Hepatocyte (in vitro differentiated cells): Measurements from ENCODE around the gene AGBL1. TPM values are rescaled to one million over a fixed set of nuclear protein-coding genes. Genes with fewer than 3 reads are reported as not detected.

ENCODE experiments used
- DNase-seq: peaks from one replicate; pipeline ENCODE4 v3.0.0-alpha.2; 2016; ENCODE audit warnings: low spot score
- H2AFZ ChIP-seq: fragments of 200-600 bp; sonication (generic); 2 replicates; pipeline ENCODE4 v1.6.0; 2016; ENCODE audit warnings: antibody characterized with exemption, mild to moderate bottlenecking
- H3K27ac ChIP-seq: fragments of 200-600 bp; sonication (generic); 2 replicates; pipeline ENCODE4 v1.5.1; 2016; ENCODE audit warnings: mild to moderate bottlenecking
- H3K27me3 ChIP-seq: fragments of 200-600 bp; sonication (generic); 2 replicates; pipeline ENCODE4 v1.6.1; 2016
- H3K36me3 ChIP-seq: fragments of 200-600 bp; sonication (generic); replicated peaks from 2 replicates; pipeline ENCODE4 v1.5.1; 2016; ENCODE audit warnings: low read depth; ENCODE audit not compliant: insufficient read depth
- H3K4me1 ChIP-seq: fragments of 200-600 bp; sonication (generic); 2 replicates; pipeline ENCODE4 v1.5.1; 2016; ENCODE audit warnings: mild to moderate bottlenecking, moderate library complexity; ENCODE audit not compliant: insufficient read depth
- H3K4me2 ChIP-seq: fragments of 200-600 bp; sonication (generic); 2 replicates; pipeline ENCODE4 v1.6.0; 2016
- H3K4me3 ChIP-seq: fragments of 200-600 bp; sonication (generic); 2 replicates; pipeline ENCODE4 v1.5.1; 2016; ENCODE audit warnings: mild to moderate bottlenecking
- H3K79me2 ChIP-seq: fragments of 200-600 bp; sonication (generic); 2 replicates; pipeline ENCODE4 v1.6.0; 2017; ENCODE audit warnings: mild to moderate bottlenecking
- H3K9me2 ChIP-seq: fragments of 200-600 bp; sonication (generic); replicated peaks from 2 replicates; pipeline ENCODE4 v1.6.0; 2017; ENCODE audit warnings: mild to moderate bottlenecking; ENCODE audit not compliant: insufficient read depth
- H3K9me3 ChIP-seq: fragments of 200-600 bp; sonication (generic); 2 replicates; pipeline ENCODE4 v1.5.1; 2016; ENCODE audit warnings: low read depth, mild to moderate bottlenecking
- H4K20me1 ChIP-seq: fragments of 200-600 bp; sonication (generic); 2 replicates; pipeline ENCODE4 v1.6.0; 2016; ENCODE audit warnings: mild to moderate bottlenecking; ENCODE audit not compliant: insufficient read depth, poor library complexity, severe bottlenecking
- CTCF ChIP-seq: fragments of 200-600 bp; sonication (generic); IDR thresholded peaks from 2 replicates; pipeline ENCODE4 v1.5.1; 2016; ENCODE audit warnings: antibody characterized with exemption, mild to moderate bottlenecking; ENCODE audit not compliant: poor library complexity
- EZH2 ChIP-seq: fragments of 200-600 bp; sonication (generic); IDR thresholded peaks from 2 replicates; pipeline ENCODE4 v1.6.1; 2016; ENCODE audit warnings: antibody characterized with exemption, mild to moderate bottlenecking, borderline replicate concordance
- EZH2phosphoT487 ChIP-seq: fragments of 200-600 bp; sonication (generic); IDR thresholded peaks from one replicate; pipeline ENCODE4 v1.6.1; 2018; ENCODE audit warnings: antibody characterized with exemption, mild to moderate bottlenecking, low read depth, moderate library complexity; ENCODE audit not compliant: unreplicated experiment, severe bottlenecking
- WGBS: methylation state at CpG from one replicate; pipeline ENCODE4 v1.1.6; 2016; ENCODE audit warnings: low lambda C conversion rate; ENCODE audit errors: missing lambda C conversion rate; 5-methylcytosine and 5-hydroxymethylcytosine counted together
- polyA plus RNA-seq: library from polyadenylated mRNA; unstranded; fragments of >200 nt; fragmentation: Nextera tagmentation; extraction: Ambion mirVana; gene quantifications from 2 replicates; pipeline ENCODE4 v1.2.1, GENCODE V29; 2016
- total RNA-seq: library from RNA; depleted of rRNA; stranded (reverse); fragments of >200 nt; gene quantifications from 2 replicates; pipeline ENCODE4 v1.2.3, GENCODE V29; 2014

The AGBL1 gene
- total and polyA plus RNA-seq, 2 experiments from 2014 or later: not detected

- Histone ChIP-seq H2AFZ (no peak overlapping the region), H3K9me3 (no peaks in the 10 kb centered on the region), H3K79me2 (no peaks in the 10 kb centered on the region), H3K36me3 (no peaks in the 10 kb centered on the region), H3K4me1 (no peaks in the 10 kb centered on the region), H3K27me3 (no peaks in the 10 kb centered on the region), H3K4me3 (no peak overlapping the region), H4K20me1 (no peaks in the 10 kb centered on the region), H3K9me2 (no peaks in the 10 kb centered on the region), H3K27ac (no peak overlapping the region), H3K4me2 (no peak overlapping the region)
- DNase-seq: no peak
- TF ChIP-seq EZH2phosphoT487: no peak
- no peak for TF ChIP-seq EZH2
- TF ChIP-seq CTCF: no peak
- 83% methylated on average over 3 of the region's 3 CpGs for WGBS
These were observed 249.8 kb downstream of the AGBL1 start for GRCh38 chr15:86329311-86330013.

GRCh38 chr15:86333819-86334218 is 254.1 kb downstream of the AGBL1 start:
- no peak overlapping the region for H2AFZ ChIP-seq
- no peak overlapping the region for H3K4me2 ChIP-seq
- no peaks in the 10 kb centered on the region for H3K9me3 ChIP-seq
- H3K79me2 ChIP-seq: no peaks in the 10 kb centered on the region
- H3K27ac ChIP-seq: no peak overlapping the region
- H3K4me3 ChIP-seq: no peak overlapping the region
- TF ChIP-seq CTCF (no peak), EZH2phosphoT487 (no peak), EZH2 (no peak)
- H4K20me1 ChIP-seq: no peaks in the 10 kb centered on the region
- no peaks in the 10 kb centered on the region for H3K36me3 ChIP-seq
- no peaks in the 10 kb centered on the region for H3K4me1 ChIP-seq
- no peaks in the 10 kb centered on the region for H3K9me2 ChIP-seq
- DNase-seq: no peak
- H3K27me3 ChIP-seq: no peaks in the 10 kb centered on the region

- TF ChIP-seq CTCF (no peak), EZH2 (no peak), EZH2phosphoT487 (no peak)
- H3K4me1 ChIP-seq: no peaks in the 10 kb centered on the region
- H3K4me3 ChIP-seq: no peak overlapping the region
- no peaks in the 10 kb centered on the region for H4K20me1 ChIP-seq
- no peaks in the 10 kb centered on the region for H3K27me3 ChIP-seq
- H3K79me2 ChIP-seq: no peaks in the 10 kb centered on the region
- 77% methylated on average over 6 of the region's 6 CpGs for WGBS
- H3K9me2 ChIP-seq: no peaks in the 10 kb centered on the region
- no peaks in the 10 kb centered on the region for H3K36me3 ChIP-seq
- no peak for DNase-seq
- no peaks in the 10 kb centered on the region for H3K9me3 ChIP-seq
- no peak overlapping the region for H3K27ac ChIP-seq
- H2AFZ ChIP-seq: no peak overlapping the region
- no peak overlapping the region for H3K4me2 ChIP-seq
These were observed 256.5 kb downstream of the AGBL1 start for GRCh38 chr15:86336051-86336788.
